ENCODE measurements around the gene CSF3.
A peak's percentile ranks its signal among the peaks of the same experiment; 100 is the strongest.

CSF3 gene

DNA sequence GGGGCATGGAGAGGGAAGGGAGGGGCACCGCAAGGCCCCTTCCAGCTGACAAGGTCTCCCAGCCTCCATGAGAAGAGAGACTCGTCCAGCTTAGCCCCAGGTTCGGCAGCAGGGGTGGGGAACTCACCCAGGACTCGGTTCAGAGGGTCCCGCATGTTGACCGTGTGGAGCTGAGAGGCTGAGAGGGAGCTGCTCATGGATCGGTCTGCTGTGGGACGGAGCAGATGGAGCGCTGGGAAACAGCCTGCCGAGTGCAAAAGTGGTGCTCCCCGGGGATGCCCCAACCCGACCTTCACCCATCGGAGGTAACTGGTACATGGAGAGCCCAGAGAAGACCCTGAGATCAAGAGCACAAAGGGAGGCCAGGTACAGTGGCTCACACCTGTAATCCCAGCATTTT, 4.9 kb downstream of the CSF3 start:
- in situ Hi-C loops (cut with MboI; ENCODE audit: low pct_unique_long_range_greater_than_20kb, low sequenced_read_pairs), result no loop called here
- DNase-seq, result no peak

DNA sequence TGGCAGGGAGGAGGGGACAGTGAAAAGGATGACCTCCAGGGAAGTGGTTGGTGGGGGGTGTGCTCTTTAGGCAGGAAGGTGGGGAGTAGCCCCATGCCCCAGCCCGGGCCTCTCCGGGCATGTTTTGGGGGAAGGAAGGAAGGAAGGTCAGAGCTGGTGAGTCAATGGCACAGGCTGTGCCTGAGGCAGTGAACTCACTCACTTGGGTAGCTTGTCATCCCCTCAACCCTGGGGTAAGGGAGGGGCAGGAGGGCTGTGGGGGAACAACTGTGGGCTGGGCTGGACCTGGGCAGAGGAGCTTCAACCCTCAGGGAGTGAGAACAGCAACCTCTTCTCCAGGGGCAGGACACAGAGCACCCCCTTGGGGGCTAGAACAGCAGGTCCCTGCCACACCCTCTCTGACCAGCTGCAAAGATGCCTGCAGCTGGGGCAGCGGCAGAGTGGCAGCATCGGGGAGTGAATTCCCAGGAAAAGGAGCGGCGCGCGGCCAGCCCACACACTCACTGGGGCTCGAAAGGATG, 6.3 kb downstream of the CSF3 start:
- DNase-seq, result no peak
- in situ Hi-C loops (cut with MboI; ENCODE audit: low pct_unique_long_range_greater_than_20kb, low sequenced_read_pairs), result no loop called here

DNA sequence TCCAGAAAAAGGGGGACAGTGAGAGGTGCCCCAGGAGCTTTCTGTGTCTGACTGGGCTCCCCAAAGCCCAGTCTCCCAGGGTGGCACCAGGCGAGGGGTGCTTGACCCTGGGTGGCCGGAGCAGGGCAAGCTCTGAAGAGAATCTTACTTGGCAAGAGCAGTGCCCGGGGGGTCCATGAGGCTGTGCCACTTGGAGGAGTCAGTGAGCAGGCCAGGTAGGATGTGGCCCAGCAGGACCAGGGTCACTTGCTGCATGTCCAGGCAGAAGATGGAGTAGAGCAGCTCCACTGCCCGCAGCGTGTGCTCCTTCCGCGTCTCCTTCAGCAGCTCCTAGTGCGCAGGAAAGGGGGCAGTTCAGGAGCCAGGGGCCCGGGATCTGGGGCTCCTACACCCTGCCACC, 7.3 kb downstream of the CSF3 start:
- in situ Hi-C loops (cut with MboI; ENCODE audit: low pct_unique_long_range_greater_than_20kb, low sequenced_read_pairs), result no loop called here
- DNase-seq, result no peak

DNA sequence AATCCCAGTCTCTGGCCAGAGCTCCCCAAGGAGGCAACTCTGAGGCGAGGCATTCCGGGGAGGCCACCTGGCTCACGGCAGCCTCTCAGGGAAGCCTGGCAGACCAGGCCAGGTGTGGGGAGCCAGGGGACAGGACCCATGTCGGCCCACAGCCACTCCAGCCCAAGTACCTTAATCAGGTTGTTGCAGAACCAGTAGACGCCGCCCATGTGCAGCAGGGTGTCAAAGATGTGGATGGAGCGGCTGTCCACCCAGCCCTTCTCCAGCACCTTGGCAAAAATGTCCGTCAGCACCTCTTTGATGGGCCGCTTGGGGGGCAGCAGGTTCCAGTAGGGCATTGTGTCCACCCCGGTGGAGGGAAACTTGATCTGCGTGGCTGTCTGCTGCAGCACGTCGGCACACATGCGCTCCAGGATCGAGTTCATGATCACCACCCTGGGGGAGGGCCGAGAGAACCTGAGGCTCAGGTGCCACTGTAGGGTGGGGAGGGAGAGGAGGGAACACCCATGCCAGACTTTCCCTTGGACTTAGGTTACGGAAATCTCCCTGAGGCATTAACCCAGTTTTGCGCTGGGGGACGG, 7.8 kb downstream of the CSF3 start:
- in situ Hi-C loops (cut with MboI; ENCODE audit: low pct_unique_long_range_greater_than_20kb, low sequenced_read_pairs), result no loop called here
- DNase-seq, result no peak

DNA sequence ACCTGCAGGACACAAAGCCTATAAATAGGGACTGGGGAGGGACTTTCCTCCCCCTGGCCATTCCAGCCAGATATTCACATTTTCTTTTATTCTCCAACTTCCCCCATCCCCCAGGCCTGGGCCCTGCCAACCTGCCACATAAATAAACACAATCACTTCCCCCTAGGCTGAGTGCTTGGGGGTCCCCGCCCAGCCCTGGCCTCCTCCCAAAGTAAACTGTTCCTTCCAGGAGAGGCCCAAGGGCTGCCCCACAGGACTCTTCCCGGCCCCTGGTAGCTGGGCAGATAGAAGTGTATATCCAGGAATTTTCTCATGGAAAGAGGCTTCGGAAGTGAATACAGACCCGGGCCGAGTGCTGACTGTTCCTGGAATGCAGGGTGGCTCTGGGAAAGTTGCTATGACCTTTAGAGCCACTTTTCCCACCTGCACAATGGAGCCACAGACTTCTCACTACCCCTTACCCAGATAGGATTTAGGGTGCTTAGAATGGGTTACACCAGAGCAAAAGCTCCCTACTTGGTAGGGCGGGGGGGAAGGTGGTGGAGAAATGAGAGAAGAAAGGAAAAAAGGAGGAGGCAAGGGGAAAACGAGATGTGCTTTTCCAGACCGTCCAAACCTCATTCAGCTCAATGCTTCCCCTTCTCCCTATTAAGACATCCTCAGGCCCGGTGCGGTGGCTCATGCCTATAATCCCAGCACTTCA, 8.5 kb downstream of the CSF3 start:
- DNase-seq, result no peak
- in situ Hi-C loops (cut with MboI; ENCODE audit: low pct_unique_long_range_greater_than_20kb, low sequenced_read_pairs), result no loop called here

DNA sequence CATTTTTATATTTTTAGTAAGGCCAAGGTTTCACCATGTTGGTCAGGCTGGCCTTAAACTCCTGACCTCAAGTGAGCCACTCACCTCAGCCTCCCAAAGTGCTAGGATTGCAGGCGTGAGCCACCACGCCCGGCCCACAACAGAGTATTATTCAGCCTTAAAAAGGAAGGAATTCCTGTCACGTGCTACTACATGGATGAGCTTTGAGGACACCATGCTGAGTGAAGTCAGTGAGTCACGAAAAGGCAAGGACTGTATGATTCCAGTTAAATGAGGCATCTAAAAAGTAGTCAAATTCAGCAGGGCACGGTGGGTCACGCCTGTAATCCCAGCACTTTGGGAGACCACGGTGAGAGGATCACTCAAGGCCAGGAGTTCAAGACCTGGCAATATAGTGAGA, 9.7 kb downstream of the CSF3 start:
- in situ Hi-C loops (cut with MboI; ENCODE audit: low pct_unique_long_range_greater_than_20kb, low sequenced_read_pairs), result no loop called here
- DNase-seq, result no peak

DNA sequence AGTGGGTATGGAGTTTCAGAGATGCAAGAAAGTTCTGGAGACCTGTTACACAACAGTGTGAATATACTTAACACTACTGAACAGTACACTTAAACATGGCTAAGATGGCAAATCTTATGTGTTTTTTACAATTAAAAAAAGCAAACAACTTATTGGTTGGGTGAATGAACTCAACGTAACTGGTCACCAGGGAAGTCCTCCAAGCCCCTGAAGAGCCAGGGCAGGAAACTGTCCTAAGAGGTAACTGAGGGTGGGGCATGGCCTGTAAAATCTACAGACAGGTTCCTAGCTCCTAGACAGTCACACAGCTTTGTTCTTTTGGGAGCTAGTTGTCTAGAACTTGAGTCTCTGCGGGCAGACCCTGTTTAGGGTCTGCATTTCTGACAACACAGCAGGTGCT, 10.3 kb downstream of the CSF3 start:
- DNase-seq, result no peak
- in situ Hi-C loops (cut with MboI; ENCODE audit: low pct_unique_long_range_greater_than_20kb, low sequenced_read_pairs), result no loop called here

DNA sequence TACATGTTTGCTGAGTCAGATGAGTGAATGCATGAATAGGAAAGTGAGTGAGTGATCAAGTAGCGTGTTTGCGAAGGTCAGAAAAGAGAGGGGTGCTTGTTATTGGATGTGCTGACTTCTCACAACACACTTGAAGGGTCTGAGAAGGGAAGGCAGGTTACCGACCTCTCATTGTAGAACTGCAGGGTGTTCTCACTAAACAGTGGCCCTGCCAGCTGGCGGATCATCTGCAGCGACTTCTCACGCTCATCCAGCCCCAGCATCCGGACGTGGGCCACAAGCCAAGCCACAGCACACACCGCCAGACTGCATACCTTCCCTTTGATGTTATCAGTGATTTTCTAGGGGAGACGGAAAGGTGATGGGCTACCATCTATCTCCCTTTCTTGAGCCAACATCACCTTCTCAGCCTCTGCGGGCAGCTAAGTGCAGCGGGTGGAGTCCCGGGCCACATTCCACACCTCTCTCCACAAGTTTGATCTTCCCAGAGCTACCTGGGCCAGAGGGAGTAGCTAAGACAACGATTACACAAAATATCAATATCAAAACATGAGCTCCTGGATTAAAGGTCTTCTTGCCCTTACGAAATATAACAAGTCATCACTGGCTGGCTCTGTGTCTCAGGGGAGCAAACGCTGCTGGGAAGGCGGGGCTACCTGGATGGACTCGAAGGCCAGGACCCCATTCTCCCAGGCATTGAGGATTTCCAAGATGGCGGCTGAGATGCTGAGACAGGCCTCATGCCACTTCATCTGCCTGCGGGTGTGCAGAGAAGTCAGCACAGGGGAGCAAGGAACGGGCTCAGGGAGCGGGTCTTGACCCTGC, 11.0 kb downstream of the CSF3 start:
- DNase-seq, result no peak
- in situ Hi-C loops (cut with MboI; ENCODE audit: low pct_unique_long_range_greater_than_20kb, low sequenced_read_pairs), result no loop called here

DNA sequence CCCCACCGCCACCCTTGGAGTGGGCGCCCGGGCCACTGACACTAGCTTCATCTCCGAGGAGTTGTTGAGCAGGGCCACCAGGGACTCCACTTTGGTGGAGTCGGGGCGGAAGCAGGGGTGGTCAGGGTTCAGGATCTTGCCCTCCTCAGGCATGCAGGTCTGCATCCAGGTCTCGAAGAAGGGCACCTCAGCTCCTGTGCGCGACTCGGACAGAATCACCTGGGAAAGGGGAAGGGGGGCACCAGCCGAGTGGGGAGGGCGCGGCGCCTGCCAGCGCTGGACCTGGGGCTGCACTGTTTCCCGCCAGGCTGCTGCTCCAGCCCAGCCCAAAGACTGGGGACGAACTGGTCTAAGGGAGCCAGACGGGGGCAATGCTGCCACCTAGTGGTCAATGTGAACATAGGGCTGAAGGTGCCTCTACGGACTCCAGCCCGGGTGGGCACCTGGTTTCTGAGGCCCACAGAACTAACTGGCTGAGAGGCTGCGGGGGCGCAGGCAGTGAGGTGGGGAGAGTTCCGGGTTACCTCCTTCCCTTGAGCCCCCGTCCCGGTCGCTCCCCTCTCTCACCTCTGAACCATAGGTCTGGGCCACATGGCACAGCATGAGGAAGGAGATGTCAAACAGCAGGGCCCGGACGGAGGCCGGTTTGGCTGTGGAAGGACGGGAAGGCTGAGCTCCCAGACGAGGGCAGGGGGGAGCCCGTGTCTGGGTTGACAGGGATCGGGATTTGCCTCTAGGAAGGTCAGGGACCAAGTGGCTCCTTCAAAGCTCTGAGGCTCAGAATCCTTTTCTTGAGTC, 11.8 kb downstream of the CSF3 start:
- in situ Hi-C loops (cut with MboI; ENCODE audit: low pct_unique_long_range_greater_than_20kb, low sequenced_read_pairs), result no loop called here
- DNase-seq, result peak; percentile 67

DNA sequence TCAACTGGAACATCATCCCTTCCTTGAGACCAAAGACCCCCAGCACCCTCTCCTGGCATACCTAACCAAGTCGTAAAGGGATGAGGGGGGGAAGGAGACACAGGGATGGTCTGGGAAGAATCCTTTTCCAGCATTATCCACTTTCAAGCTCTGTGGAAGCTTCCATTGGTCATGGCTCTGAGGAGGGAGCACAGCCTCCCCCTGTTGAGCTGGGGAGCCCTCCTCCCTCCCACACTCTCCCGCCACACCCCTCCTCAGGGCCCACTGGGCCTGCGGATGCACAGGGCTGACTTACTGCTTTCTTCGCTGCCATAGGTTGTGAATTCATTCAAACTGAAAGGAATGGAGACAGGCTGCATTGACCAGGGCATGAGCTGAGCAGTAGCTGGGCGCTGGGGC, 12.4 kb downstream of the CSF3 start:
- in situ Hi-C loops (cut with MboI; ENCODE audit: low pct_unique_long_range_greater_than_20kb, low sequenced_read_pairs), result no loop called here
- no peak for DNase-seq

DNA sequence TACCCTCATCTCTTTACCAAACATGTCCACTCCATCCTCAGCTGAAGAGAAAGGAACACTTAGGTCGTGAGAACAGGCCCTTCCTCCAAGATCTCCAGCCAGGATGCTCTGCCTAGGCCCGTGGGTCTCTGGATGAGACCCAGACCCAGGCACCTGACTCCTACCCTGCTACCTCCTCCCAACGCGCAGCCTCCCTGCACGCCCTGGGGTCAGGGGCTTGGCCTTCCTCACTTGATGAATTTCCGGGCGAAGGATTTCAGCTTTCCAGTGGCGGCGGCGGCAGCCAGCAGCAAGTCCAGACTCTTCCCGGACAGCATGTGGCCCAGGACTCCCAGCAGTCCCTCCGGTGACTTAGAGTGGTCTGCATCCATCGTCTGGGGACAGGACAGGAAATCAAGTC, 13.4 kb downstream of the CSF3 start:
- in situ Hi-C loops (cut with MboI; ENCODE audit: low pct_unique_long_range_greater_than_20kb, low sequenced_read_pairs), result no loop called here
- DNase-seq, result no peak

DNA sequence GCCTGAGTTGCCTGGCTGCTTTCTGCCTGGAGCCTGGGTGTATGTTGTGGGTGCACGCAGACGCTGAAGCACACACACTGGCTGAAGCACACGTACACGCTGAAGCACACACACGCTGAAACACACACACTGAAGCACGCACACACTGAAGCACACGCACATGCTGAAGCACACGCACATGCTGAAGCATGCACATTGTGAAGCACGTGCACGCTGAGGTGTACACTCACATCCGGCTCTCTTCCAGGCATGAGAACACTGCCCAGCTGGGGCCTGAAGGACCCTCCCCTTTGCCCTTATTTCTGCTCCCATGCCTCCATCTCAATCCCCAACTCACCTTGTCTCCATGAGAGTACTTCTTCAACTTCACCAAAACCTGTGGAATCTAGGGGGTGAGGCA, 16.5 kb downstream of the CSF3 start:
- in situ Hi-C loops (cut with MboI; ENCODE audit: low pct_unique_long_range_greater_than_20kb, low sequenced_read_pairs), result no loop called here
- DNase-seq, result no peak

DNA sequence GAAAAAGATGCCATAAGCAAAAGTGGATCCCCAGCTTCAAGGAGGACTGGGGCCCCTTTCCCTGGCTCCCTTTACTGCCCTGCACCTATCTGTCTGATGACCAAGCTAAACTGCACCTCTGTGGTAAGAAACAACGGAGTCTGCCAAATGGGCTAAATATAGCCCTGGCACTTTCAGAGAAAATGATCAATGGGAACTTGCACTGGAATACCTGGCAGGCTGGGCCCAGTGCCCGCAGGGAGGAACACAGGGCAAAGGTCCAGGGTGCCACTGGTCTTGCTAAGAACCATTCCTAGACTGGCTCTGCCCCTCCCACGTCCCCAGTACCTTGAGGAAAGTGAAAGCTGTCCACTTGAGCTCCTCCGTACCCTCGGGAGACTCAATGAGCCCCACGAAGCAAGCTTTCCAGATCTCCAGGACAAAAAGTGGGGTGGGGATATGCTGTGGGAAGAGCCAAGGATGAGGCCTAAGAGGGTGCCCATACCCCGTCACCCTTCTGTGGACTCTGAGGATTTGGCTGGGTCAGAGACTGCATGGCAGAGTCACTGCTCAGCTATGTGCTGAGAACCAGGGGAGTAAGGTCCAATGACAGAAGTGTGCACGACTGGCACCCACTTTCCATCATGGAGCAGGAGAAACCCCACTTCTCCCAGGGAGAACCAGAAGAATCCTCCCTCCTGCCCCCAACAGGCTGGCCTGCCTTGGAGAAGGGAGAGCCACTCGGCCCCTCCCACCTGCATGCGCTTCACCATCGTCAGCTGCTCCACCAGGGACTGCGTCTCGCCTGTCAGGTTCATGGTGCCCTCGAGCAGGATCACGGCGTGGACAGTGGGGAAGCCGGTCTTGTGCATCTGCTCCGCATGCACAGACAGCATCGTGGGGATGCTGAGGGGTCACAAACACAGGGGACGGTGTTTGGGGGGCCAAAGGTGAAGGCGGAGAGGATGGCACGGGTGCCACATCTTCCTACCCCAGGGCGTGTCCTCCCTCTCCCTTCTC, 17.4 kb downstream of the CSF3 start:
- DNase-seq, result no peak
- in situ Hi-C loops (cut with MboI; ENCODE audit: low pct_unique_long_range_greater_than_20kb, low sequenced_read_pairs), result no loop called here

DNA sequence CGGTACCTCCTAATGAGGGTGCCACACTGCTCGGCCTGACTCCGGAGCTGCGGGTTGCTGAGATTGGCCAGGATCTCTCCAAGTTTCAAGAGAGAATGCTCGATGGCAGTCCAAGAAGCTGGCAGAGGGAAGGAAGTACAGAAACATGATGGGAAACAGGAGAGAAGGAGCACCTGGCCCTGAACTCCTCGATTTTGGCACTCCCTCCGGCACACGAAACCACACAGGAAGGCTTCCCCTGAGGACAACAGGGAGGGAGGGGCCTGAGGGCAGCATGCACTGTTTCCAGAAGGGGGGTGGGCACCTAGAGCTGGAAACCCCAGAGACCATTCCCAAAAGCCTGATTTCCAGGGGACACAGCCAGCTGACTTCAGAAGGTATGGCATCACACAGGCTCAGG, 18.1 kb downstream of the CSF3 start:
- no peak for DNase-seq
- in situ Hi-C loops (cut with MboI; ENCODE audit: low pct_unique_long_range_greater_than_20kb, low sequenced_read_pairs), result no loop called here

DNA sequence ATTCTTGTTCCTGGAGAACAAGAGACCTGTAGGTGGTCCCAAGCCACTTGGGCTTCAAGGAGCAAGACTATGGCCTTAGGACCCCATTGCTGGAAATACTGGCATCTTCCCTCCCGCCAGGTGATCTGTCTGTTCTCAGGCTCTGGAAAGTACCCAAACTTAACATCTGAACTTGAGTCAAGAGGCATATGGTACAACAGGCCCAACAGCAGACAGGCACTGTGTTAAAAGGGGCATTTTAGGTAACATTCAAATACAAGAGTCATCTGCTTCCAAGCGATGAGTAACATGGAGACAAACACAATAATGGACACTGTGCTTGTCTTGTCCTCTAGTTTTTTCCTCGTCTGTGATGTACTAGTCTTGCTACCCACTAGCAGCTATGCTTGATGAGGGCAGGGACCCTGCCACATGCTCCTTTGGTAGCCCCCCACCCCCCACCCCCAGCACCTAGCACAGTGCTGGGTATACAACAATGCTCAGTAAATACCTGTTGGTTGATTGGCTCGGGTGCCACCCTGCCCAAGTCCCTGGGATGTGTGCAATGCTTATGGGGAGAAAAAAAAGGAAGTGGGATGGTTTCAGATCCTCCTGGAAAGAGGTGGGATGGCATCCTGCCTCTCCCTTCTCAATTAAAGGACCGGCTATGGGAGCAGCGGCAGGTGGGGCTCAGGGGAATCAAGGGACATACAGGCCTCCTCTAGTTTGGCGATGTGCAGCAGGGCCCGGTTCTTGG, 19.4 kb downstream of the CSF3 start:
- in situ Hi-C loops (cut with MboI; ENCODE audit: low pct_unique_long_range_greater_than_20kb, low sequenced_read_pairs), result no loop called here
- no peak for DNase-seq

DNA sequence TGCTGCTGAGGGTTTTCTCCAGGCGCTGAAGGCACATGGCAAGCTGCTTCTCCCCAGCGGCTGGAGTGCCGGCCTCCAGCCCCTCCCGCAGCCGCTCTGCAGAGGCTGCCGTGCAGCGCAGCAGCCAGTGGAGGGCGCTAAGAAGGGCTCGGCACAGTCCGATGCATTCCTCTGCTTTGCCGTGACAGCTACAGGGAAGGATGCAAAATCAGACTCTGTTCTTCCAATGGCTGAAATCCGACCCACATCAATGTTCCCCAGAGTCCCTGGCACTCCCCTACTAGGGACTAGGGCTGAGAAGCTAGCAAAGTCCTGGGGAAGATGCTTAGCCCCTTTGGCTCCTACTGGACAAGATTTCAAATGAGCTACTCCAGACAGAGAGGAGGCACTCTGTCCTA, 19.9 kb downstream of the CSF3 start:
- in situ Hi-C loops (cut with MboI; ENCODE audit: low pct_unique_long_range_greater_than_20kb, low sequenced_read_pairs), result no loop called here
- peak; percentile 54 for DNase-seq

DNA sequence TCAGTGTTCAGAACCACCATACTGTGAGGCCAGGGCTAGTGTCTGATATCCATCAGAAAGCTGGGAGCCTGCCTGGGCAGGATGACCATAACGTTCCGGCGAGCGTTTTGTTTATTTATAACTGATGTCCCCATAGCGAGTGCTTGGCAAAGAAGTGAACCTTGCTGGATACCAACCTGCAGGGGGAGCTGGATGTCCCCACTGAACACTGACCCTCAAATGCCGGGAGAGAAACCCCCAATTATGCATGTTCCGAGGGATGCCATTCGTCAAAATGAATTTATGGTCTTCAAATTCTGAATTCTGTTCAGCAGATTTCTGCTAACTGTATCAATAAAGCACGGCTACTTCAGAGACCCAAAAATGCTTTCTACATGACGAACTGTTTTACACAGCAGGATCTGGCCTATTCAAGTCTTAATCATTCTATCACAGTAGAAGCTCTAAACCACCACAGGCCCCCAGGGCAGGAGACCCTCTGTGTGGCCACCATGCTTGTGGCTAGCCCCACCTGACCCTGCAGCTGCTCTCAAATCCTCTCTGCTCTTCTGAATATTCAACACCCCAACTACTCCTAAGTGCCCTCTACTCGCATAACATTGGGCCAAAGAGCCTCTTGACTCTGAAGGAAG, 23.8 kb downstream of the CSF3 start:
- in situ Hi-C loops (cut with MboI; ENCODE audit: low pct_unique_long_range_greater_than_20kb, low sequenced_read_pairs), result no loop called here
- DNase-seq, result peak; percentile 35
